ENCODE data around the gene SYT1.

GRCh38 chr12:79413796-79414195, 549.2 kb downstream of the SYT1 start:
- TF ChIP-seq, protein P1, sequence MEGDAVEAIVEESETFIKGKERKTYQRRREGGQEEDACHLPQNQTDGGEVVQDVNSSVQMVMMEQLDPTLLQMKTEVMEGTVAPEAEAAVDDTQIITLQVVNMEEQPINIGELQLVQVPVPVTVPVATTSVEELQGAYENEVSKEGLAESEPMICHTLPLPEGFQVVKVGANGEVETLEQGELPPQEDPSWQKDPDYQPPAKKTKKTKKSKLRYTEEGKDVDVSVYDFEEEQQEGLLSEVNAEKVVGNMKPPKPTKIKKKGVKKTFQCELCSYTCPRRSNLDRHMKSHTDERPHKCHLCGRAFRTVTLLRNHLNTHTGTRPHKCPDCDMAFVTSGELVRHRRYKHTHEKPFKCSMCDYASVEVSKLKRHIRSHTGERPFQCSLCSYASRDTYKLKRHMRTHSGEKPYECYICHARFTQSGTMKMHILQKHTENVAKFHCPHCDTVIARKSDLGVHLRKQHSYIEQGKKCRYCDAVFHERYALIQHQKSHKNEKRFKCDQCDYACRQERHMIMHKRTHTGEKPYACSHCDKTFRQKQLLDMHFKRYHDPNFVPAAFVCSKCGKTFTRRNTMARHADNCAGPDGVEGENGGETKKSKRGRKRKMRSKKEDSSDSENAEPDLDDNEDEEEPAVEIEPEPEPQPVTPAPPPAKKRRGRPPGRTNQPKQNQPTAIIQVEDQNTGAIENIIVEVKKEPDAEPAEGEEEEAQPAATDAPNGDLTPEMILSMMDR (IDR thresholded peaks at IDR 0.05), result no peak
- TF ChIP-seq POLR2A (IDR thresholded peaks at IDR 0.05), result no peak

Measured in uterus (tissue), 2 donors.